SK-N-SH (cell line): Measurements from ENCODE around the gene MYO1D. TPM values are rescaled to one million over a fixed set of nuclear protein-coding genes. Genes with fewer than 3 reads are reported as not detected.

ENCODE experiments used
- CTCF ChIA-PET: fragments of 300-600, 350-600 bp; formaldehyde crosslinking; extraction: SDS; loops from one replicate; lab custom pipeline; 2021; lab: Yijun Ruan, JAX
- POLR2A ChIA-PET: fragments of 350-600 bp; sonication (Branson Sonifier 250); formaldehyde crosslinking; extraction: SDS; loops from one replicate; lab custom pipeline; 2020; ENCODE audit warnings: antibody characterized with exemption, inconsistent platforms; lab: Yijun Ruan, JAX
- DNase-seq: peaks from one replicate; pipeline ENCODE4 v3.0.0; 2012
- H2AFZ ChIP-seq: fragments of 200-600 bp; sonication (generic); 2 replicates; pipeline ENCODE4 v1.8.1; 2016; ENCODE audit warnings: antibody characterized with exemption, mild to moderate bottlenecking, low read depth
- H3F3A ChIP-seq: fragments of 200-600 bp; sonication (generic); replicated peaks from 2 replicates; pipeline ENCODE3; 2016; ENCODE audit warnings: antibody characterized with exemption, mild to moderate bottlenecking; ENCODE audit not compliant: insufficient read depth
- H3K27ac ChIP-seq, 2 experiments: fragments of 200-500 bp in 1 of 2; fragments of 200-600 bp in 1 of 2; sonication (Bioruptor generic) in 1 of 2; sonication (generic), shearing (Covaris generic) in 1 of 2; 2 replicates each; pipeline versions ENCODE4 v1.5.1 to v1.6.1; 2014 to 2016; ENCODE audit warnings: low read depth in 2 of 2, inconsistent platforms in 1 of 2, low read length in 1 of 2, mild to moderate bottlenecking in 1 of 2, mixed read lengths in 1 of 2
- H3K27me3 ChIP-seq: fragments of 200-600 bp; sonication (generic), shearing (Covaris generic); 2 replicates; pipeline ENCODE4 v1.6.1; 2016; ENCODE audit warnings: mixed run types; ENCODE audit not compliant: insufficient read depth
- H3K36me3 ChIP-seq, 2 experiments: fragments of 200-500 bp in 1 of 2; fragments of 200-600 bp in 1 of 2; sonication (Bioruptor generic) in 1 of 2; sonication (generic) in 1 of 2; replicated peaks in 1 of 2; 2 replicates each; pipeline versions ENCODE3 to v1.5.1; 2014 to 2016; ENCODE audit warnings: low read length in 1 of 2, mild to moderate bottlenecking in 1 of 2; ENCODE audit not compliant: insufficient read depth in 2 of 2, control insufficient read depth in 1 of 2
- H3K4me1 ChIP-seq, 2 experiments: fragments of 200-500 bp in 1 of 2; fragments of 200-600 bp in 1 of 2; sonication (Bioruptor generic) in 1 of 2; sonication (generic), shearing (Covaris generic) in 1 of 2; 2 replicates each; pipeline versions ENCODE4 v1.5.1 to v1.6.1; 2014 to 2016; ENCODE audit warnings: low read depth in 1 of 2, low read length in 1 of 2, mixed run types in 1 of 2; ENCODE audit not compliant: insufficient read depth in 2 of 2, control insufficient read depth in 1 of 2
- H3K4me2 ChIP-seq: fragments of 200-600 bp; sonication (generic), shearing (Covaris generic); 2 replicates; pipeline ENCODE4 v1.6.1; 2017; ENCODE audit warnings: mixed run types
- H3K4me3 ChIP-seq, 2 experiments: fragments of 200-500 bp in 1 of 2; fragments of 200-600 bp in 1 of 2; sonication (Bioruptor generic) in 1 of 2; sonication (generic), shearing (Covaris generic) in 1 of 2; 2 replicates each; pipeline versions ENCODE4 v1.5.1 to v1.8.1; 2014 to 2016; ENCODE audit warnings: low read depth in 2 of 2, inconsistent platforms in 1 of 2, low read length in 1 of 2, mild to moderate bottlenecking in 1 of 2, mixed read lengths in 1 of 2, moderate library complexity in 1 of 2
- H3K79me2 ChIP-seq: fragments of 200-600 bp; sonication (generic); 2 replicates; pipeline ENCODE4 v1.8.1; 2017; ENCODE audit warnings: mild to moderate bottlenecking; ENCODE audit not compliant: insufficient read depth
- H3K9ac ChIP-seq: fragments of 200-600 bp; sonication (generic); 2 replicates; pipeline ENCODE4 v1.6.1; 2017; ENCODE audit warnings: mixed run types
- H3K9me2 ChIP-seq: fragments of 200-600 bp; sonication (generic); 2 replicates; pipeline ENCODE4 v1.6.1; 2017; ENCODE audit warnings: mixed run types
- H3K9me3 ChIP-seq: fragments of 200-600 bp; sonication (generic); 2 replicates; pipeline ENCODE4 v1.6.1; 2017; ENCODE audit warnings: mixed run types, mild to moderate bottlenecking, moderate library complexity
- H4K20me1 ChIP-seq: fragments of 200-600 bp; sonication (generic); 2 replicates; pipeline ENCODE4 v1.6.1; 2017; ENCODE audit warnings: mild to moderate bottlenecking, mixed run types; ENCODE audit not compliant: insufficient read depth
- CHD2 ChIP-seq: fragments of 150-350 bp; IDR thresholded peaks from 2 replicates; pipeline ENCODE4 v1.6.1; 2018; ENCODE audit warnings: low read length; ENCODE audit not compliant: partially characterized antibody
- GATA2 ChIP-seq: sonication (generic); formaldehyde crosslinking; IDR thresholded peaks from 2 replicates; pipeline ENCODE4 v1.5.0; 2020; ENCODE audit warnings: mild to moderate bottlenecking, missing genetic modification reagents
- JUND ChIP-seq: IDR thresholded peaks from 2 replicates; pipeline ENCODE4 v1.4.0; 2012
- MEF2A ChIP-seq: IDR thresholded peaks from 2 replicates; pipeline ENCODE4 v1.4.0; 2012; ENCODE audit warnings: low read depth, borderline replicate concordance
- MXI1 ChIP-seq: IDR thresholded peaks from 2 replicates; pipeline ENCODE4 v1.6.1; 2012; ENCODE audit warnings: mild to moderate bottlenecking, low read depth, low read length, improper control_type of control experiment
- RAD21 ChIP-seq: IDR thresholded peaks from 2 replicates; pipeline ENCODE4 v1.6.1; 2012; ENCODE audit warnings: mild to moderate bottlenecking, low read length
- RFX5 ChIP-seq: IDR thresholded peaks from 2 replicates; pipeline ENCODE4 v1.6.1; 2012; ENCODE audit warnings: mild to moderate bottlenecking, improper control_type of control experiment, low read length
- RXRA ChIP-seq: IDR thresholded peaks from 2 replicates; pipeline ENCODE4 v1.4.0; 2012; ENCODE audit warnings: low read depth, mild to moderate bottlenecking, borderline replicate concordance
- SIN3A ChIP-seq: IDR thresholded peaks from 2 replicates; pipeline ENCODE4 v1.6.1; 2012; ENCODE audit warnings: low read depth, mild to moderate bottlenecking, low read length, moderate library complexity, borderline replicate concordance
- SMC3 ChIP-seq: IDR thresholded peaks from 2 replicates; pipeline ENCODE4 v1.6.1; 2012; ENCODE audit warnings: low read depth, low read length, improper control_type of control experiment
- TAF1 ChIP-seq: IDR thresholded peaks from 2 replicates; pipeline ENCODE4 v1.6.1; 2012; ENCODE audit warnings: low read depth, mild to moderate bottlenecking, low read length, moderate library complexity, borderline replicate concordance
- TEAD4 ChIP-seq: IDR thresholded peaks from 2 replicates; pipeline ENCODE4 v1.4.0; 2012; ENCODE audit warnings: mild to moderate bottlenecking, borderline replicate concordance; ENCODE audit not compliant: insufficient read depth
- YY1 ChIP-seq: IDR thresholded peaks from 2 replicates; pipeline ENCODE4 v1.4.0; 2012; ENCODE audit warnings: low read depth, mild to moderate bottlenecking
- WGBS: methylation state at CpG from one replicate; pipeline ENCODE4 v1.1.6; 2017; ENCODE audit warnings: low lambda C conversion rate; 5-methylcytosine and 5-hydroxymethylcytosine counted together
- polyA plus RNA-seq, 3 experiments: library from polyadenylated mRNA; depleted of rRNA; stranded (reverse); fragments of >200 nt; gene quantifications; 2 replicates each; pipeline ENCODE4 v1.2.3, GENCODE V29; 2012
- TF ChIP-seq, protein P1 (sequence below): IDR thresholded peaks from 2 replicates; pipeline ENCODE4 v1.6.1; 2012; ENCODE audit warnings: mild to moderate bottlenecking, low read depth, low read length, moderate library complexity
- TF ChIP-seq, protein P2 (sequence below): IDR thresholded peaks from 2 replicates; pipeline ENCODE4 v1.4.0; 2012; ENCODE audit warnings: low read depth
- TF ChIP-seq, protein P3 (sequence below): fragments of 150-350 bp; IDR thresholded peaks from 2 replicates; pipeline ENCODE4 v1.6.1; 2017; ENCODE audit warnings: antibody characterized with exemption, low read length, low read depth, borderline replicate concordance
- TF ChIP-seq, protein P4 (sequence below): fragments of 150-350 bp; IDR thresholded peaks from 2 replicates; pipeline ENCODE4 v1.6.1; 2016; ENCODE audit warnings: mild to moderate bottlenecking, low read depth, low read length
- TF ChIP-seq, protein P5 (sequence below): IDR thresholded peaks from 2 replicates; pipeline ENCODE4; 2012
- TF ChIP-seq, protein P6 (sequence below): fragments of 200-600 bp; sonication (generic); IDR thresholded peaks from 2 replicates; pipeline ENCODE4 v1.6.1; 2017; ENCODE audit warnings: antibody characterized with exemption, mild to moderate bottlenecking, moderate library complexity
- TF ChIP-seq, protein P7 (sequence below): IDR thresholded peaks from 2 replicates; pipeline ENCODE4 v1.4.0; 2012; ENCODE audit warnings: low read depth, borderline replicate concordance
- TF ChIP-seq, protein P8 (sequence below): IDR thresholded peaks from 2 replicates; pipeline ENCODE4 v1.4.0; 2012; ENCODE audit warnings: low read depth, borderline replicate concordance

Gene MYO1D
- polyA plus RNA-seq, 1 of the 3 experiments (the other 2 are of a cell fraction), result 20.4 TPM

DNA sequence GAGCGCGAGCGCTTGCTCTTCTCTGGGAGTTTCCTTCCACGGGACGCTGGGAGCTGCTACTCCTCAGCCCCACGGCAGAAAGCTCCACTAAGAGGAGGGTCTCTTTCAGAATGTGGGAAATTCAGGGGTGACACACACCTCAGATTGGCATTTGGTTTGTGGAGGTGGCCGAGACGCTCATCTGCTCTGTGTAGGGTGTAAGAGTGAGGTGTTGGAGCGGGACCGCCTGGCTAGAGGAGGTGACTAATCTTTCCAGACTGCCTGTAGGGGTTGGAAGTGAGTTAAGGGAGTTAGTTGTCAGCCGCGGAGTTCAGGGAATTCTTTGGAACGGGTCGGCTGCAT, 431.9 kb downstream of the MYO1D start:
- Histone ChIP-seq H3K4me3 (peak overlapping the region; percentile 82 to 96), H3K9me2 (no peaks in the 10 kb centered on the region), H2AFZ (no peak overlapping the region), H3K9ac (peak overlapping the region; percentile 95), H3K4me1 (peaks cover 14% of the 10 kb centered on the region in 2 experiments; a peak in 3 of 4 replicates), H3F3A (no peaks in the 10 kb centered on the region), H3K9me3 (no peaks in the 10 kb centered on the region), H3K4me2 (peak overlapping the region; percentile 95), H4K20me1 (peaks cover 44% of the 10 kb centered on the region), H3K79me2 (peaks cover 57% of the 10 kb centered on the region), H3K27ac (peak overlapping the region; percentile 80 to 85), H3K27me3 (no peaks in the 10 kb centered on the region), H3K36me3 (peaks cover 27 to 34% of the 10 kb centered on the region in 2 experiments)
- ChIA-PET CTCF (interaction anchor here (1.0 to 4.8 kb wide), 9 partner anchors 8 to 309 kb away, joined by 3 to 56 read pairs (median 6); no protein-coding TSS in a partner anchor), POLR2A (interaction anchor here (0.9 to 1.4 kb wide), 2 partner anchors 13 to 42 kb away, joined by 3 to 9 read pairs; partner anchors contain the start of gene CDK5R1)
- 1% methylated on average over 14 of the region's 14 CpGs for WGBS
- DNase-seq, result no peak
- 0 out of 2 replicates have a peak, but pooled peaks have one; percentile 13 for TF ChIP-seq MXI1
- TF ChIP-seq RXRA, result no peak
- TF ChIP-seq, protein P1, sequence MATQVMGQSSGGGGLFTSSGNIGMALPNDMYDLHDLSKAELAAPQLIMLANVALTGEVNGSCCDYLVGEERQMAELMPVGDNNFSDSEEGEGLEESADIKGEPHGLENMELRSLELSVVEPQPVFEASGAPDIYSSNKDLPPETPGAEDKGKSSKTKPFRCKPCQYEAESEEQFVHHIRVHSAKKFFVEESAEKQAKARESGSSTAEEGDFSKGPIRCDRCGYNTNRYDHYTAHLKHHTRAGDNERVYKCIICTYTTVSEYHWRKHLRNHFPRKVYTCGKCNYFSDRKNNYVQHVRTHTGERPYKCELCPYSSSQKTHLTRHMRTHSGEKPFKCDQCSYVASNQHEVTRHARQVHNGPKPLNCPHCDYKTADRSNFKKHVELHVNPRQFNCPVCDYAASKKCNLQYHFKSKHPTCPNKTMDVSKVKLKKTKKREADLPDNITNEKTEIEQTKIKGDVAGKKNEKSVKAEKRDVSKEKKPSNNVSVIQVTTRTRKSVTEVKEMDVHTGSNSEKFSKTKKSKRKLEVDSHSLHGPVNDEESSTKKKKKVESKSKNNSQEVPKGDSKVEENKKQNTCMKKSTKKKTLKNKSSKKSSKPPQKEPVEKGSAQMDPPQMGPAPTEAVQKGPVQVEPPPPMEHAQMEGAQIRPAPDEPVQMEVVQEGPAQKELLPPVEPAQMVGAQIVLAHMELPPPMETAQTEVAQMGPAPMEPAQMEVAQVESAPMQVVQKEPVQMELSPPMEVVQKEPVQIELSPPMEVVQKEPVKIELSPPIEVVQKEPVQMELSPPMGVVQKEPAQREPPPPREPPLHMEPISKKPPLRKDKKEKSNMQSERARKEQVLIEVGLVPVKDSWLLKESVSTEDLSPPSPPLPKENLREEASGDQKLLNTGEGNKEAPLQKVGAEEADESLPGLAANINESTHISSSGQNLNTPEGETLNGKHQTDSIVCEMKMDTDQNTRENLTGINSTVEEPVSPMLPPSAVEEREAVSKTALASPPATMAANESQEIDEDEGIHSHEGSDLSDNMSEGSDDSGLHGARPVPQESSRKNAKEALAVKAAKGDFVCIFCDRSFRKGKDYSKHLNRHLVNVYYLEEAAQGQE, result no peak
- TF ChIP-seq TEAD4, result no peak
- TF ChIP-seq, protein P2, sequence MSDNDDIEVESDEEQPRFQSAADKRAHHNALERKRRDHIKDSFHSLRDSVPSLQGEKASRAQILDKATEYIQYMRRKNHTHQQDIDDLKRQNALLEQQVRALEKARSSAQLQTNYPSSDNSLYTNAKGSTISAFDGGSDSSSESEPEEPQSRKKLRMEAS, result no peak
- TF ChIP-seq, protein P3, sequence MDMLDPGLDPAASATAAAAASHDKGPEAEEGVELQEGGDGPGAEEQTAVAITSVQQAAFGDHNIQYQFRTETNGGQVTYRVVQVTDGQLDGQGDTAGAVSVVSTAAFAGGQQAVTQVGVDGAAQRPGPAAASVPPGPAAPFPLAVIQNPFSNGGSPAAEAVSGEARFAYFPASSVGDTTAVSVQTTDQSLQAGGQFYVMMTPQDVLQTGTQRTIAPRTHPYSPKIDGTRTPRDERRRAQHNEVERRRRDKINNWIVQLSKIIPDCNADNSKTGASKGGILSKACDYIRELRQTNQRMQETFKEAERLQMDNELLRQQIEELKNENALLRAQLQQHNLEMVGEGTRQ, result no peak
- TF ChIP-seq YY1, result no peak
- no peak for TF ChIP-seq CHD2
- TF ChIP-seq TAF1, result 0 out of 2 replicates have a peak, but pooled peaks have one; percentile 8
- TF ChIP-seq, protein P4, sequence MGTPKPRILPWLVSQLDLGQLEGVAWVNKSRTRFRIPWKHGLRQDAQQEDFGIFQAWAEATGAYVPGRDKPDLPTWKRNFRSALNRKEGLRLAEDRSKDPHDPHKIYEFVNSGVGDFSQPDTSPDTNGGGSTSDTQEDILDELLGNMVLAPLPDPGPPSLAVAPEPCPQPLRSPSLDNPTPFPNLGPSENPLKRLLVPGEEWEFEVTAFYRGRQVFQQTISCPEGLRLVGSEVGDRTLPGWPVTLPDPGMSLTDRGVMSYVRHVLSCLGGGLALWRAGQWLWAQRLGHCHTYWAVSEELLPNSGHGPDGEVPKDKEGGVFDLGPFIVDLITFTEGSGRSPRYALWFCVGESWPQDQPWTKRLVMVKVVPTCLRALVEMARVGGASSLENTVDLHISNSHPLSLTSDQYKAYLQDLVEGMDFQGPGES, result no peak
- no peak for TF ChIP-seq GATA2
- TF ChIP-seq, protein P5, sequence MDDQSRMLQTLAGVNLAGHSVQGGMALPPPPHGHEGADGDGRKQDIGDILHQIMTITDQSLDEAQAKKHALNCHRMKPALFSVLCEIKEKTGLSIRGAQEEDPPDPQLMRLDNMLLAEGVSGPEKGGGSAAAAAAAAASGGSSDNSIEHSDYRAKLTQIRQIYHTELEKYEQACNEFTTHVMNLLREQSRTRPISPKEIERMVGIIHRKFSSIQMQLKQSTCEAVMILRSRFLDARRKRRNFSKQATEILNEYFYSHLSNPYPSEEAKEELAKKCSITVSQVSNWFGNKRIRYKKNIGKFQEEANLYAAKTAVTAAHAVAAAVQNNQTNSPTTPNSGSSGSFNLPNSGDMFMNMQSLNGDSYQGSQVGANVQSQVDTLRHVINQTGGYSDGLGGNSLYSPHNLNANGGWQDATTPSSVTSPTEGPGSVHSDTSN, result no peak
- TF ChIP-seq, protein P6, sequence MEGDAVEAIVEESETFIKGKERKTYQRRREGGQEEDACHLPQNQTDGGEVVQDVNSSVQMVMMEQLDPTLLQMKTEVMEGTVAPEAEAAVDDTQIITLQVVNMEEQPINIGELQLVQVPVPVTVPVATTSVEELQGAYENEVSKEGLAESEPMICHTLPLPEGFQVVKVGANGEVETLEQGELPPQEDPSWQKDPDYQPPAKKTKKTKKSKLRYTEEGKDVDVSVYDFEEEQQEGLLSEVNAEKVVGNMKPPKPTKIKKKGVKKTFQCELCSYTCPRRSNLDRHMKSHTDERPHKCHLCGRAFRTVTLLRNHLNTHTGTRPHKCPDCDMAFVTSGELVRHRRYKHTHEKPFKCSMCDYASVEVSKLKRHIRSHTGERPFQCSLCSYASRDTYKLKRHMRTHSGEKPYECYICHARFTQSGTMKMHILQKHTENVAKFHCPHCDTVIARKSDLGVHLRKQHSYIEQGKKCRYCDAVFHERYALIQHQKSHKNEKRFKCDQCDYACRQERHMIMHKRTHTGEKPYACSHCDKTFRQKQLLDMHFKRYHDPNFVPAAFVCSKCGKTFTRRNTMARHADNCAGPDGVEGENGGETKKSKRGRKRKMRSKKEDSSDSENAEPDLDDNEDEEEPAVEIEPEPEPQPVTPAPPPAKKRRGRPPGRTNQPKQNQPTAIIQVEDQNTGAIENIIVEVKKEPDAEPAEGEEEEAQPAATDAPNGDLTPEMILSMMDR, result no peak
- TF ChIP-seq MEF2A, result no peak
- TF ChIP-seq RAD21, result no peak
- 0 out of 2 replicates have a peak, but pooled peaks have one; percentile 10 for TF ChIP-seq SIN3A
- no peak for TF ChIP-seq SMC3
- TF ChIP-seq, protein P7, sequence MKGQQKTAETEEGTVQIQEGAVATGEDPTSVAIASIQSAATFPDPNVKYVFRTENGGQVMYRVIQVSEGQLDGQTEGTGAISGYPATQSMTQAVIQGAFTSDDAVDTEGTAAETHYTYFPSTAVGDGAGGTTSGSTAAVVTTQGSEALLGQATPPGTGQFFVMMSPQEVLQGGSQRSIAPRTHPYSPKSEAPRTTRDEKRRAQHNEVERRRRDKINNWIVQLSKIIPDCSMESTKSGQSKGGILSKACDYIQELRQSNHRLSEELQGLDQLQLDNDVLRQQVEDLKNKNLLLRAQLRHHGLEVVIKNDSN, result no peak
- TF ChIP-seq, protein P8, sequence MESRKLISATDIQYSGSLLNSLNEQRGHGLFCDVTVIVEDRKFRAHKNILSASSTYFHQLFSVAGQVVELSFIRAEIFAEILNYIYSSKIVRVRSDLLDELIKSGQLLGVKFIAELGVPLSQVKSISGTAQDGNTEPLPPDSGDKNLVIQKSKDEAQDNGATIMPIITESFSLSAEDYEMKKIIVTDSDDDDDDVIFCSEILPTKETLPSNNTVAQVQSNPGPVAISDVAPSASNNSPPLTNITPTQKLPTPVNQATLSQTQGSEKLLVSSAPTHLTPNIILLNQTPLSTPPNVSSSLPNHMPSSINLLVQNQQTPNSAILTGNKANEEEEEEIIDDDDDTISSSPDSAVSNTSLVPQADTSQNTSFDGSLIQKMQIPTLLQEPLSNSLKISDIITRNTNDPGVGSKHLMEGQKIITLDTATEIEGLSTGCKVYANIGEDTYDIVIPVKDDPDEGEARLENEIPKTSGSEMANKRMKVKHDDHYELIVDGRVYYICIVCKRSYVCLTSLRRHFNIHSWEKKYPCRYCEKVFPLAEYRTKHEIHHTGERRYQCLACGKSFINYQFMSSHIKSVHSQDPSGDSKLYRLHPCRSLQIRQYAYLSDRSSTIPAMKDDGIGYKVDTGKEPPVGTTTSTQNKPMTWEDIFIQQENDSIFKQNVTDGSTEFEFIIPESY, result no peak
- no peak for TF ChIP-seq JUND
- TF ChIP-seq RFX5, result no peak
